GM12878 (cell line): Measurements from ENCODE around the gene CBX7. TPM values are rescaled to one million over a fixed set of nuclear protein-coding genes. Genes with fewer than 3 reads are reported as not detected.

Experiments used
- ATAC-seq: fragments of 200-7000 bp; cut with Tn5 transposase; 3 replicates; pipeline ENCODE4 v1.9.1; 2020; ENCODE audit warnings: mild to moderate bottlenecking, moderate library complexity
- BruUV-seq: library from RNA; stranded (reverse); fragments of 400-500 nt; replicated peaks from 2 replicates; lab custom pipeline; 2021; lab: Mats Ljungman, UMichigan
- CTCF ChIA-PET: fragments of 300-600 bp; sonication (Branson Sonifier 250); formaldehyde crosslinking; extraction: SDS; loops from one replicate; lab custom pipeline; 2021; ENCODE audit warnings: inconsistent platforms; lab: Yijun Ruan, JAX
- POLR2A ChIA-PET: fragments of 350-600 bp; formaldehyde crosslinking; extraction: SDS; loops from one replicate; lab custom pipeline; 2021; ENCODE audit warnings: inconsistent platforms; lab: Charles Lee
- RAD21 ChIA-PET: fragments of 300-600 bp; sonication (Branson Sonifier 250); formaldehyde crosslinking; loops from one replicate; lab custom pipeline; 2023; ENCODE audit warnings: antibody characterized with exemption; ENCODE audit not compliant: unreplicated experiment; lab: Charles Lee
- SMC1A ChIA-PET: fragments of 300-600 bp; sonication (Branson Sonifier 250); formaldehyde crosslinking; loops from one replicate; lab custom pipeline; 2023; ENCODE audit not compliant: unreplicated experiment, uncharacterized antibody; lab: Charles Lee
- DNase-seq: peaks from one replicate; pipeline ENCODE4 v3.0.0-alpha.2; 2011; ENCODE audit warnings: low read depth, low spot score
- FAIRE-seq: peaks from 3 replicates; lab custom pipeline; 2011; peaks lifted over from hg19 to GRCh38; lab: Jason Lieb, UNC
- H2AFZ ChIP-seq: 2 replicates; pipeline ENCODE4 v1.6.0; 2011; ENCODE audit warnings: low read depth, low read length, control low read depth; ENCODE audit not compliant: control insufficient read depth
- H3K27ac ChIP-seq: 2 replicates; pipeline ENCODE4 v1.5.1; 2011; ENCODE audit warnings: control low read depth; ENCODE audit not compliant: control insufficient read depth, insufficient read depth
- H3K27me3 ChIP-seq, 2 experiments: replicated peaks in 1 of 2; 2 replicates each; pipeline versions ENCODE4 v1.6.0 to v1.6.1; 2011; ENCODE audit warnings: low read length in 1 of 2; ENCODE audit not compliant: control insufficient read depth in 2 of 2, insufficient read depth in 2 of 2
- H3K36me3 ChIP-seq, 2 experiments: 2 replicates each; pipeline ENCODE4 v1.5.1; 2011; ENCODE audit warnings: low read length in 1 of 2; ENCODE audit not compliant: control insufficient read depth in 2 of 2, insufficient read depth in 2 of 2
- H3K4me1 ChIP-seq: 2 replicates; pipeline ENCODE4 v1.6.1; 2011; ENCODE audit warnings: mild to moderate bottlenecking, low read length, moderate library complexity, mixed read lengths; ENCODE audit not compliant: control insufficient read depth, insufficient read depth
- H3K4me2 ChIP-seq: 2 replicates; pipeline ENCODE4 v1.6.0; 2011; ENCODE audit warnings: control low read depth; ENCODE audit not compliant: control insufficient read depth, insufficient read depth
- H3K4me3 ChIP-seq: fragments of 200-600 bp; sonication (generic); 2 replicates; pipeline ENCODE4 v1.5.1; 2016
- H3K79me2 ChIP-seq: 2 replicates; pipeline ENCODE4 v1.6.0; 2011; ENCODE audit warnings: low read length; ENCODE audit not compliant: control insufficient read depth, insufficient read depth
- H3K9ac ChIP-seq: 2 replicates; pipeline ENCODE4 v1.8.0; 2011; ENCODE audit warnings: low read length, control low read depth, mixed read lengths; ENCODE audit not compliant: control insufficient read depth, insufficient read depth
- H3K9me3 ChIP-seq: replicated peaks from 3 replicates; pipeline ENCODE4 v1.5.1; 2011; ENCODE audit warnings: mild to moderate bottlenecking, low read length; ENCODE audit not compliant: control insufficient read depth, insufficient read depth
- H4K20me1 ChIP-seq: 2 replicates; pipeline ENCODE4 v1.6.0; 2011; ENCODE audit not compliant: control insufficient read depth, insufficient read depth
- ATF7 ChIP-seq: fragments of 450-650 bp; IDR thresholded peaks from 2 replicates; pipeline ENCODE4 v1.6.1; 2016; ENCODE audit warnings: low read depth, mild to moderate bottlenecking
- BHLHE40 ChIP-seq, 2 experiments: fragments of 450-650 bp in 1 of 2; IDR thresholded peaks; 2 replicates each; pipeline ENCODE4 v1.6.1; 2011 to 2017; ENCODE audit warnings: low read depth in 2 of 2, borderline replicate concordance in 1 of 2, improper control_type of control experiment in 1 of 2, low read length in 1 of 2, mild to moderate bottlenecking in 1 of 2
- BMI1 ChIP-seq: fragments of 450-650 bp; IDR thresholded peaks from 2 replicates; pipeline ENCODE4 v1.6.1; 2016; ENCODE audit warnings: mild to moderate bottlenecking, moderate library complexity, borderline replicate concordance
- DPF2 ChIP-seq: fragments of 450-650 bp; IDR thresholded peaks from 2 replicates; pipeline ENCODE4 v1.6.1; 2017; ENCODE audit warnings: mild to moderate bottlenecking
- IKZF1 ChIP-seq: fragments of 450-650 bp; conservative IDR thresholded peaks from 2 replicates; pipeline ENCODE4 v1.6.1; 2017; ENCODE audit warnings: antibody characterized with exemption, mild to moderate bottlenecking
- LARP7 ChIP-seq: fragments of 450-650 bp; IDR thresholded peaks from 2 replicates; pipeline ENCODE4 v1.6.1; 2017; ENCODE audit warnings: mild to moderate bottlenecking
- SUZ12 ChIP-seq: fragments of 200-600 bp; sonication (generic); IDR thresholded peaks from one replicate; pipeline ENCODE4 v1.6.1; 2018; ENCODE audit warnings: antibody characterized with exemption, mild to moderate bottlenecking; ENCODE audit not compliant: unreplicated experiment
- WRNIP1 ChIP-seq: IDR thresholded peaks from 2 replicates; pipeline ENCODE4 v1.6.1; 2011; ENCODE audit warnings: low read depth, low read length, improper control_type of control experiment, borderline replicate concordance
- ZNF24 ChIP-seq: fragments of 450-650 bp; IDR thresholded peaks from 2 replicates; pipeline ENCODE4 v1.6.1; 2017; ENCODE audit warnings: antibody characterized with exemption, mild to moderate bottlenecking
- WGBS: methylation state at CpG from one replicate; pipeline ENCODE4 v1.1.6; 2016; ENCODE audit warnings: low lambda C conversion rate; ENCODE audit not compliant: insufficient replicate concordance, insufficient coverage; ENCODE audit errors: missing lambda C conversion rate; 5-methylcytosine and 5-hydroxymethylcytosine counted together
- in situ Hi-C: fragments of 300-500 bp; cut with MboI; formaldehyde crosslinking; loops from 9 replicates; pipeline ENCODE4 v1.14.3; 2018; ENCODE audit warnings: mixed read lengths
- intact Hi-C: fragments of 100-400 bp; cut with micrococcal nuclease; formaldehyde crosslinking; loops from one replicate; pipeline ENCODE4 v1.14.2; 2022; ENCODE audit not compliant: unreplicated experiment
- polyA plus RNA-seq, 11 experiments: library from polyadenylated mRNA; depleted of rRNA in 4 of 11; unstranded in 6 of 11; stranded (reverse) in 5 of 11; fragments of >200 nt; fragmentation: Nextera tagmentation in 4 of 11; fragmentation: Illumina TruSeq in 1 of 11; extraction: Ambion mirVana in 4 of 11; extraction: Trizol in 1 of 11; gene quantifications; 1 replicate in 1 of 11; 2 replicates in 10 of 11; pipeline versions ENCODE4 v1.2.1 to v1.2.3, GENCODE V29; 2011 to 2016; ENCODE audit warnings: inconsistent platforms in 2 of 11, missing spikeins in 2 of 11, low read depth in 1 of 11
- total RNA-seq, 4 experiments: library from RNA; depleted of rRNA in 3 of 4; stranded (reverse); fragments of >200 nt in 3 of 4; fragmentation: Illumina TruSeq in 1 of 4; extraction: Trizol in 1 of 4; gene quantifications; 2 replicates each; pipeline versions ENCODE4 v1.2.1 to v1.2.3, GENCODE V29; 2013 to 2021
- TF ChIP-seq, protein P1 (sequence below): fragments of 450-650 bp; IDR thresholded peaks from 2 replicates; pipeline ENCODE4 v1.6.1; 2017; ENCODE audit warnings: borderline replicate concordance

The CBX7 gene
- total and polyA plus RNA-seq, 10 of the 15 experiments (the other 5 are each of a cell fraction or from before 2014, with no cell fraction given): 0.18 to 17.2 (median 5.6) TPM

- H4K20me1 ChIP-seq: no peaks in the 10 kb centered on the region
- BruUV-seq: no TSS peak
- H3K79me2 ChIP-seq: no peaks in the 10 kb centered on the region
- no peak overlapping the region for H3K9ac ChIP-seq
- in situ Hi-C loops: loop anchor here (5.0 to 25.0 kb wide), 2 partner anchors 138 to 338 kb away; partner anchors contain the start of genes ATF4 and MIEF1
- no peak overlapping the region for H3K4me3 ChIP-seq
- H3K36me3 ChIP-seq: no peaks in the 10 kb centered on the region
- no peak overlapping the region for H3K27ac ChIP-seq
- no peak for FAIRE-seq
- H3K9me3 ChIP-seq: no peaks in the 10 kb centered on the region
- peak overlapping the region; percentile 45 for H2AFZ ChIP-seq
- ChIA-PET POLR2A (no interaction called here), CTCF (interaction anchor here (1.1 to 7.6 kb wide), 4 partner anchors 126 to 143 kb away, joined by 3 to 100 read pairs (median 4); no protein-coding TSS in a partner anchor), SMC1A (interaction anchor here (2.7 kb wide), 1 partner anchor 135 kb away, joined by 14 read pairs; no protein-coding TSS in a partner anchor), RAD21 (interaction anchor here (1.1 kb wide), 1 partner anchor 142 kb away, joined by 4 read pairs; no protein-coding TSS in a partner anchor)
- no peak overlapping the region for H3K4me2 ChIP-seq
- ATAC-seq: 0 out of 3 replicates have a peak, but pooled peaks have one; percentile 8
- peaks cover 15% of the 10 kb centered on the region for H3K4me1 ChIP-seq
- 28% methylated on average over 22 of the region's 22 CpGs for WGBS
- H3K27me3 ChIP-seq: no peaks in the 10 kb centered on the region
- DNase-seq: no peak
- TF ChIP-seq ATF7 (peak; percentile 48; the same call in 1 of the 2 replicates), BMI1 (peak; percentile 57; the same call in 1 of the 2 replicates), LARP7 (no peak)
- intact Hi-C loops: no loop called here
Observed at GRCh38 chr22:39174498-39175352, 22.2 kb upstream of the CBX7 start.

GRCh38 chr22:39173787-39174497, 21.5 kb upstream of the CBX7 start:
- H2AFZ ChIP-seq: peak overlapping the region; percentile 45
- no peak overlapping the region for H3K9ac ChIP-seq
- TF ChIP-seq, protein P1, sequence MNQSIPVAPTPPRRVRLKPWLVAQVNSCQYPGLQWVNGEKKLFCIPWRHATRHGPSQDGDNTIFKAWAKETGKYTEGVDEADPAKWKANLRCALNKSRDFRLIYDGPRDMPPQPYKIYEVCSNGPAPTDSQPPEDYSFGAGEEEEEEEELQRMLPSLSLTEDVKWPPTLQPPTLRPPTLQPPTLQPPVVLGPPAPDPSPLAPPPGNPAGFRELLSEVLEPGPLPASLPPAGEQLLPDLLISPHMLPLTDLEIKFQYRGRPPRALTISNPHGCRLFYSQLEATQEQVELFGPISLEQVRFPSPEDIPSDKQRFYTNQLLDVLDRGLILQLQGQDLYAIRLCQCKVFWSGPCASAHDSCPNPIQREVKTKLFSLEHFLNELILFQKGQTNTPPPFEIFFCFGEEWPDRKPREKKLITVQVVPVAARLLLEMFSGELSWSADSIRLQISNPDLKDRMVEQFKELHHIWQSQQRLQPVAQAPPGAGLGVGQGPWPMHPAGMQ: no peak
- TF ChIP-seq WRNIP1: no peak
- TF ChIP-seq SUZ12: no peak
- TF ChIP-seq IKZF1: peak; percentile 46; the same call in 1 of the 2 replicates
- no peak for TF ChIP-seq ZNF24
- TF ChIP-seq BHLHE40 (IDR thresholded peaks at IDR 0.05; ENCODE audit: borderline replicate concordance in 1 of 2, low read depth in 2 of 2, low read length in 1 of 2): peak in 1 of 2 experiments; percentile 20; a peak in 1 of 4 replicates
- TF ChIP-seq DPF2: peak; percentile 74
- H4K20me1 ChIP-seq: no peaks in the 10 kb centered on the region
- no TSS peak for BruUV-seq
- ChIA-PET SMC1A (interaction anchor here (0.6 to 2.7 kb wide), 4 partner anchors 132 to 791 kb away, joined by 4 to 14 read pairs (median 6); partner anchors contain the start of gene APOBEC3C), POLR2A (no interaction called here), RAD21 (interaction anchor here (1.1 to 1.7 kb wide), 3 partner anchors 126 to 142 kb away, joined by 3 to 4 read pairs (median 4); no protein-coding TSS in a partner anchor), CTCF (interaction anchor here (1.2 to 7.6 kb wide), 3 partner anchors 126 to 143 kb away, joined by 3 to 100 read pairs (median 4); no protein-coding TSS in a partner anchor)
- in situ Hi-C loops: loop anchor here (5.0 to 25.0 kb wide), 2 partner anchors 138 to 338 kb away; partner anchors contain the start of genes ATF4 and MIEF1
- ATAC-seq (no peak), FAIRE-seq (no peak), DNase-seq (no peak)
- intact Hi-C loops: no loop called here
- no peak overlapping the region for H3K4me2 ChIP-seq
- no peaks in the 10 kb centered on the region for H3K36me3 ChIP-seq
- H3K4me3 ChIP-seq: no peak overlapping the region
- H3K27ac ChIP-seq: no peak overlapping the region
- H3K79me2 ChIP-seq: no peaks in the 10 kb centered on the region
- no peaks in the 10 kb centered on the region for H3K9me3 ChIP-seq
- 62% methylated on average over 11 of the region's 11 CpGs for WGBS
- no peaks in the 10 kb centered on the region for H3K27me3 ChIP-seq
- H3K4me1 ChIP-seq: peaks cover 15% of the 10 kb centered on the region
